Measurements from ENCODE around the gene EHBP1L1.
A peak's percentile ranks its signal among the peaks of the same experiment; 100 is the strongest.

EHBP1L1 gene

GRCh38 chr11:65575568-65576231 is at the start of gene EHBP1L1:
Gene EHBP1L1, plus strand, starts transcription at chr11:65576053. Its CDS starts 250 bp downstream, at chr11:65576303.
- peak; percentile 81 for DNase-seq

GRCh38 chr11:65526744-65527143 is 49.1 kb upstream of the EHBP1L1 start:
- no peak for DNase-seq

- no peak for DNase-seq
Measured at GRCh38 chr11:65528819-65529350, 47.0 kb upstream of the EHBP1L1 start.

GRCh38 chr11:65529475-65530156 is 46.2 kb upstream of the EHBP1L1 start:
- no peak for DNase-seq

- no peak for DNase-seq
Measured at GRCh38 chr11:65530157-65530496, 45.7 kb upstream of the EHBP1L1 start.

GRCh38 chr11:65532388-65533064 is 43.3 kb upstream of the EHBP1L1 start:
- no peak for DNase-seq

- no peak for DNase-seq
Measured at GRCh38 chr11:65535102-65535501, 40.8 kb upstream of the EHBP1L1 start.

- no peak for DNase-seq
Measured at GRCh38 chr11:65536412-65537295, 39.2 kb upstream of the EHBP1L1 start.

- no peak for DNase-seq
Measured at GRCh38 chr11:65537296-65537597, 38.6 kb upstream of the EHBP1L1 start.

- no peak for DNase-seq
Measured at GRCh38 chr11:65537620-65538231, 38.1 kb upstream of the EHBP1L1 start.

- DNase-seq: no peak
Measured at GRCh38 chr11:65538232-65538914, 37.5 kb upstream of the EHBP1L1 start.

GRCh38 chr11:65538915-65539743 is 36.7 kb upstream of the EHBP1L1 start:
- DNase-seq: no peak

- no peak for DNase-seq
Measured at GRCh38 chr11:65539744-65540289, 36.0 kb upstream of the EHBP1L1 start.

GRCh38 chr11:65540290-65541092 is 35.4 kb upstream of the EHBP1L1 start:
- peak; percentile 94 for DNase-seq

- DNase-seq: no peak
Measured at GRCh38 chr11:65541093-65541982, 34.5 kb upstream of the EHBP1L1 start.

- DNase-seq: no peak
Measured at GRCh38 chr11:65542738-65543390, 33.0 kb upstream of the EHBP1L1 start.

- no peak for DNase-seq
Measured at GRCh38 chr11:65545853-65546216, 30.0 kb upstream of the EHBP1L1 start.

Measured in right forelimb (tissue), 1 donor.